Measurements from ENCODE around the gene C16orf89.

The C16orf89 gene

GRCh38 chr16:5002699-5003143 is 63.0 kb downstream of the C16orf89 start:
- DNase-seq: no peak

- DNase-seq: no peak
These were observed 63.8 kb downstream of the C16orf89 start for GRCh38 chr16:5001986-5002385.

- DNase-seq: no peak
These were observed 64.2 kb downstream of the C16orf89 start for GRCh38 chr16:5001571-5001970.

- no peak for DNase-seq
These were observed 65.2 kb downstream of the C16orf89 start for GRCh38 chr16:5000573-5001001.

GRCh38 chr16:4994719-4995434 is 70.9 kb downstream of the C16orf89 start:
- no peak for DNase-seq
